NCI-H510A (cell line): ENCODE results near the gene FCHSD2.
"Not testable (repeated sequence)": the region's sequence is repeated elsewhere in the genome, so short reads cannot be mapped to it uniquely, and the experiment has no call there.

ENCODE experiments used
- DNase-seq: peaks from one replicate; lab custom pipeline; 2025; lab: John Stamatoyannopoulos, UW

FCHSD2 gene

DNA sequence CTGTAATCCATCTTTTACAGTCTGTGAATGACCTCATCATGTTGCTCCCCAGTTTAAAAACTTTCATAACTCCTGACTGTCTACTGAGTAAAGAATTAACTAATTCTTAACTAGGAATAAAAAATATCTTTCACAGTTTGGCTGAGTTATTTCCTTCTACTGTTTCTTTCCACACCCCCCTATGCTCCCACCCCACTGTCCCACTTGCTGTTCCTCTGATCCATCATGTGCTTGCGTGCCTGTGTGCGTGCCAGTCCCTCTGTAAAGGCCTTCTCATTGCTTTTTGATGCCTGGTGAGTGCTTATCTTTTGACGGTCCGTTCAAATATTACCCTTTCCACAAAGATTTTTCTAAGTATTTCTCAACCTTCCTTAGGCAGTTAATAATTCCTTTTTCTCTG is 272.3 kb downstream of the FCHSD2 start:
- no peak for DNase-seq

- DNase-seq, result no peak
Measured at GRCh38 chr11:72867970-72868369, 274.1 kb downstream of the FCHSD2 start.

GRCh38 chr11:72864702-72865655 is 277.1 kb downstream of the FCHSD2 start:
- DNase-seq, result no peak

DNA sequence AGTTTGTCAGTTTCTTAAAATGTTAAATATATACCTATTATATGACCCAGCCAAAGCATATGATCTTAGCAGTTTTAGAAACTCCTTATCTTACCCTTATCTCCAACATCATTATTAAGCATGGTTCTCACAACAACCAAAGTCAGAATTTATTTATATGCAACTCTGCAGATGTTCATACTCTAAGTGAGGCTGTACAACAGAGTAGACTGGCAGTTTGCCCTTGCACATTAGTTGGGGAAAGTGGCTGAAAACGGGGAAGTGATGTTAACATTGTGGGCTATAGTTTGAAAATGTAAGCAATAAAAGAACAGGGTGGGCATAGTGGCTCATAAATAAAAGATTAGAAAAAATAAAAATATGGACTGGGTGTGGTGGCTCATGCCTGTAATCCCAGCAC is 278.2 kb downstream of the FCHSD2 start:
- no peak for DNase-seq

GRCh38 chr11:72863091-72863490 is 279.0 kb downstream of the FCHSD2 start:
- no peak for DNase-seq

GRCh38 chr11:72860592-72860991 is 281.5 kb downstream of the FCHSD2 start:
- DNase-seq, result no peak

GRCh38 chr11:72860010-72860409 is 282.1 kb downstream of the FCHSD2 start:
- DNase-seq, result no peak

DNA sequence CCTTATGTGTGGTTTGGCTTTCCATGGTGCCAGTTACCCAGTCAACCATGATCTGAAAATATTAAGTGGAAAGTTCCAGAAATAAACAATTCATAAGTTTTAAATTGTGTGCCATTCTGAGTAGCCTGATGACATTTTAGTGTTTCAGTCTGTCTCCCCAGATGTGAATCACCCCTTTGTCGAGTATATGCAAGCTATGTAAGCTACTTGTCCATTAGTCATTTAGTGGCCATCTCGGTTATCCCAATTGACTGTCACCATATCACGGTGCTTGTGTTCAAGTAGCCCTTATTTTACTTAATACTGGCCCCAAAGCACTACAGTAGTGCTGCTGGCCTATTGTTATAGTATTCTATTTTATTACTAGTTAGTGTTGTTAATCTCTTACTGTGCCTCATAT is 283.0 kb downstream of the FCHSD2 start:
- no peak for DNase-seq

GRCh38 chr11:72858267-72858666 is 283.9 kb downstream of the FCHSD2 start:
- DNase-seq, result not testable (repeated sequence)

DNA sequence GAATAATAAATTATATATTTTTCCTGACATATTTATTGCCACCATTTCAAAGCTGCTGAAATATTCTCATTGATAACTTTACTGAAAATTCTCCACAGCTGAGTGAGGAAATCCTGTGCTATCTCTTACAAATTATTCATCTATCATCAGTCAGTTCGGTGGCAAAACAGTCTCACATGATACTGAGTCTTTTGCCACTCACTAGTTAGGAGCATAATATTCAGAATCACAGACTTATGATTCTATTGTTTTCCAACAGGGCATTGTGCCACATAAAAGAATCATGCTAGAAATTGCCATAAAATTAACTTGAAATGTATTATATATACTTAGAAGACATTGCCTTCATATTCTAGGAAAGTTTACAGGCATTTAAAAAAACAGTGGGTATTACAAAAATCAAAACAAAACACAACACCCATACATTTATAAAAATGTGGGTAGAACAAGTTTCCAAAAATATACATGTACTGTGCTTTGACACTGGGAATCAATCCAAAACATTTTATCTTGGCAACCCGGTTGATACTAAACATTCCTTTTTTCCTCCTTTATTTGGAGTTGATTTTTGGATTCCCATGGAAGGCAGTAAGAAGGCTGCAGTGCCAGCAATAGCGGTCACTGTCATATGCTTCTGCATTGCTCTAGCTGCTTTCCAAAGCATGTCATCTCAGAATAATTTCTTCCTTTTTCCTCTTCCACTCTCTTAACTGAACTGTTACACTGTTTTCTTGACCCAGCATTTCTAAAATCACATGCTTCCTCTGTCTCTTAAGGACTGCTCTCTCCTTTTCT is 285.4 kb downstream of the FCHSD2 start:
- DNase-seq, result no peak

- no peak for DNase-seq
Measured at GRCh38 chr11:72856065-72856464, 286.1 kb downstream of the FCHSD2 start.

DNA sequence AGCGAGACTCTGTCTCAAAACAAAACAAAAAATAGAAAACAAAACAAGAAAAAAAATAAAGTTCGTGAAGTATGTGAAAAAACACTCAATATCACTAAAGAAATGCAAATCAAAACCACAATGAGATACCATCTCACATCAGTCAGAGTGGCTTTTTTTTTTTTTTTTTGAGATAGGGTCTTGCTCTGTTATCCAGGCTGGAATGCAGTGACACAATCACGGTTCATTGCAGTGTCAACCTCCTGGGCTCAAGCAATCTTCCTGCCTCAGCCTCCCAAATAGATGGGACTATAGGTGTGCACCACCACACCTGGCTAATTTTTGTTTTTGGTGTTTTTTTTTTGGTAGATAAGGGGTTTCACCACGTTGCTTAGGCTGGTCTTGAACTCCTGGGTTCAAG is 290.4 kb downstream of the FCHSD2 start:
- DNase-seq, result no peak

DNA sequence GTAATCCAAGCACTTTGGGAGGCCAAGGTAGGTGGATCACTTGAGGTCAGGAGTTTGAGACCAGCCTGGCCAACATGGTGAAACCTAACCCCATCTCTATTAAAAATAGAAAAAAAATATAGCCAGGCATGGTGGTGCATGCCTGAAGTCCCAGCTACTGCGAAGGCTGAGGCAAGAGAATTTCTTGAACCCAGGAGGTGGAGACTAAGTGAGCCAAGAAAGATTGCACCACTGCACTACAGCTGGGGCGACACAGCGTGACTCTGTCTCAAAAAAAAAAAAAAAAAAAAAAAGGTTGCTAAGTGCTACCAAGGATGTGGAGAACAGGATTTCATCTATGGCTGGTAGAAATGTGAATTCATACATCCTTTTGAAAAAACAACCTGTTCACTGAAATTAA is 291.3 kb downstream of the FCHSD2 start:
- no peak for DNase-seq

GRCh38 chr11:72848846-72849466 is 293.2 kb downstream of the FCHSD2 start:
- no peak for DNase-seq

- DNase-seq, result no peak
Measured at GRCh38 chr11:72844356-72844755, 297.8 kb downstream of the FCHSD2 start.

DNA sequence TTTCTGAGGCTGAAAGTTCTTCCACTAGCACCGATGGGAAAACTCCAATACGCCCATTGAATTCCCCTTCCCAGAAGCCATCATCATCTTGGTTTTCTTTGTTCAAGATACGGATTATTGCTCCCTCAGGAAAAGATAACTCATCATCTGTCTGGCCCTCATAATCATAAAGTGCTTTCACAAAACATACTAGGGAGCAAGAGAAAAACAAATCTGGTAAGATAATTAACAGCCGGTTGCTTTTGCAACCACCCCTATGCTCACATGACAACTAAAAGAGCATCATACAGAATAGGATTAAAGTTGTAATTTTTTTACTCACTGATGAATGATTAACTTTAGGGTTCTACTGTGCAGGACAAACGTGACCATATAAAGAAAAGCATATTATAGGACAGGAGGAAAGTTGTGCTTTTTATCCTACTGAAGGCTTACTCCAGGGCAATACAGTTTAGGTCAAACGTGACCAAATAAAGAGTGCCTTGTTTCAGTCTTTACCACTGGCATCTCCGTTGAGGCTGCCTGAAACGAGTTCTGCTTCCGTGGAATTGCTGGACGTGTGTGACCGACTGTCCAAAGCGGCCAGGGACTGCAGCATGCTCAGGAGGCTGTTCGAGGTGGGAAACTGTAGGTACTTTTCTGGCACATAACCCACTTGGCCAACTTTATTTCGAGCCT is 299.3 kb downstream of the FCHSD2 start:
- no peak for DNase-seq

- DNase-seq, result no peak
Measured at GRCh38 chr11:72842126-72842525, 300.0 kb downstream of the FCHSD2 start.

- DNase-seq, result no peak
Measured at GRCh38 chr11:72841397-72841796, 300.7 kb downstream of the FCHSD2 start.

GRCh38 chr11:72840780-72841179 is 301.3 kb downstream of the FCHSD2 start:
- no peak for DNase-seq

DNA sequence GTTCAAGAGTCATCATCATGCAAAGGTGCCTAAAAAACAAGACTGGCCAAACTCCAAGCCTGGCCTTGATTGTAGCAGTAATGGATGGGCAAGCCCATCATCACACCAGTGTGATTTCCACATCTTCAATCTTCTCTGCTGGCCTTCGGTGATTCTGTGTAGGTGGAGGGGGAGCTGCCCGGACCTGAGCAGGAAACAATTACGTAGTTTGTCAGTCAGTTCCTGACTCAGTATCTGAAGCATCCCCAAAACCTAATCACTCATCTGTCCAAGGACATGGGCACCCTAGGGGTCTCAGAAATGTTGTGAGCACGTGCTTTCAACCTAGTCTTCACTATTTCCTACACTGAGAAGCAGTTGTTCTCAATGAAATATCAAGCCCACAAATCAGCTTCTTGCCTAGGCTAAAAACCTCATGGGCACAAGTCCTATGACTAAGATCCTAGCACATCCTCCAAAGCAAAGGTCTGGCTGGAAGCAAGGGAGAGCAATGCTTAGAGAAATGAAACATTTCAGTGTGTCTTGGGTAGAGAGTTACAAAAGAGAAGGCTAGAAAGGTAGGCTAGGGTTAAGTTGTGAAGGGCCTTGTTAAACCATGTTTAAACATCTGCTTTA is 303.3 kb downstream of the FCHSD2 start:
- no peak for DNase-seq

DNA sequence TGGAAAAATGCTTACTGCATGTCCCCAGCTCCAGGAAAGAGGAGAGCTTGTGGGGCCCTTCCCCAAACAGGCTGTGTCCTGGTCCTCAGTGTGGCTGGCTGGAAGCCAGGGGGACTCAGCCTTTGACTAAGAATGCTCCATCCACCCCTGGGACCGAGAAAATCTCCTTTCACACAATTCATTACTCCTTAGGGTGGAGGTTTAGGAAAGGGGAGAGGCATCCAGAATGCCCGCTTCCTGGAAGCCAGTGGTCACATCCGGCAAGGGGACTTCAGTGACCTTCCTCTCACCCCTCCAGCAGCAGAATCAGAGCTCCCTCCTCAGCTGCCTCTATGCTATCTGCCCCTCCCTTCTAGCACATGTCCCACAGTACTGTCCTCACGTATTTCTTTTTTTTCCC is 306.0 kb downstream of the FCHSD2 start:
- no peak for DNase-seq

DNA sequence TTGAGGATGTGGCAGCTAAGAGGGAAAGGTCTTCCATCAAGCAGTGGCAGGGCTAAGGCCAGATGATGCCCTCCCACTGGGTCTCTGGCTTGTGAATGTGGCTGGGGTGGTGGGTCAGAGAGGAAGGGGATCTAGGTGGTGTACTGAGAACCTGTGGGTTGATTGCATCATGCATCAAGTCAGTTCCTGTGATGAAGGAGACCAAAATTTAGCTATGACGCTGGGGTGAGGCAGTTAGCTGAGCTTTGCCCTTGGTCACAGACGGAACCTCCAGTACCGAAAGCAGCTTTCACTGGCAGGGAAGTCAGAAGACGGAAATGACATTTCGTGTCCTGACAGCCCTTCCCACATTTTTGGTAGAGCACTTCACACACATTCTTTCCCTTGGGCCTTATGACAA is 307.2 kb downstream of the FCHSD2 start:
- no peak for DNase-seq
